Liver (tissue), 9 donors: ENCODE results near the gene GPR148. TPM values are rescaled to one million over a fixed set of nuclear protein-coding genes. Genes with fewer than 3 reads are reported as not detected.

ENCODE experiments used
- DNase-seq: peaks from one replicate; pipeline ENCODE4 v3.0.0-alpha.2; 2017; ENCODE audit warnings: low spot score
- H3K27ac ChIP-seq, 2 donors: one replicate each; pipeline ENCODE4 v1.7.0; 2013; ENCODE audit warnings: inconsistent platforms in 2 of 2, low read length in 2 of 2, control low read depth in 1 of 2, low read depth in 1 of 2, mild to moderate bottlenecking in 1 of 2
- H3K27me3 ChIP-seq, 4 donors: one replicate each; pipeline versions ENCODE4 v1.6.1 to v1.7.0; 2013; ENCODE audit warnings: low read length in 3 of 4, inconsistent platforms in 1 of 4, mild to moderate bottlenecking in 1 of 4, moderate library complexity in 1 of 4; ENCODE audit not compliant: control insufficient read depth in 4 of 4, insufficient read depth in 4 of 4
- H3K36me3 ChIP-seq, 4 donors: one replicate each; pipeline versions ENCODE4 v1.6.1 to v1.7.0; 2013; ENCODE audit warnings: low read length in 3 of 4, mild to moderate bottlenecking in 3 of 4, low read depth in 1 of 4, moderate library complexity in 1 of 4; ENCODE audit not compliant: control insufficient read depth in 4 of 4, insufficient read depth in 3 of 4
- H3K4me1 ChIP-seq, 4 donors: one replicate each; pipeline versions ENCODE4 v1.6.1 to v1.7.0; 2013; ENCODE audit warnings: low read length in 3 of 4, mild to moderate bottlenecking in 3 of 4, moderate library complexity in 1 of 4; ENCODE audit not compliant: control insufficient read depth in 4 of 4, insufficient read depth in 4 of 4
- H3K4me3 ChIP-seq, 3 donors: one replicate each; pipeline versions ENCODE4 v1.6.1 to v1.7.0; 2013; ENCODE audit warnings: low read length in 3 of 3, control low read depth in 1 of 3, low read depth in 1 of 3, mild to moderate bottlenecking in 1 of 3
- H3K9ac ChIP-seq, 2 donors: one replicate each; pipeline ENCODE4 v1.7.0; 2013; ENCODE audit warnings: low read length in 2 of 2, mild to moderate bottlenecking in 2 of 2, moderate library complexity in 2 of 2, control low read depth in 1 of 2, low read depth in 1 of 2
- H3K9me3 ChIP-seq, 4 donors: one replicate each; pipeline versions ENCODE4 v1.6.1 to v1.7.0; 2013; ENCODE audit warnings: low read length in 3 of 4; ENCODE audit not compliant: control insufficient read depth in 4 of 4
- ATF3 ChIP-seq: IDR thresholded peaks from 2 replicates; pipeline ENCODE4 v1.6.1; 2016; ENCODE audit warnings: antibody characterized with exemption
- CTCF ChIP-seq: fragments of 150-350 bp; IDR thresholded peaks from 2 replicates; pipeline ENCODE4 v1.5.1; 2017; ENCODE audit warnings: improper control_type of control experiment, low read depth, low read length; ENCODE audit not compliant: missing input control
- FOXA1 ChIP-seq: IDR thresholded peaks from 2 replicates; pipeline ENCODE4 v1.6.1; 2016; ENCODE audit warnings: antibody characterized with exemption
- FOXA2 ChIP-seq: IDR thresholded peaks from 2 replicates; pipeline ENCODE4 v1.6.1; 2016; ENCODE audit warnings: antibody characterized with exemption
- GABPA ChIP-seq, 2 donors: IDR thresholded peaks in 1 of 2; conservative IDR thresholded peaks in 1 of 2; 2 replicates each; pipeline ENCODE4 v1.6.1; 2016; ENCODE audit warnings: antibody characterized with exemption in 2 of 2, mild to moderate bottlenecking in 1 of 2, moderate library complexity in 1 of 2
- HNF4A ChIP-seq, 2 donors: conservative IDR thresholded peaks; 2 replicates each; pipeline ENCODE4 v1.6.1; 2016; ENCODE audit warnings: antibody characterized with exemption in 2 of 2, mild to moderate bottlenecking in 2 of 2
- HNF4G ChIP-seq: IDR thresholded peaks from 2 replicates; pipeline ENCODE4 v1.6.1; 2016; ENCODE audit warnings: antibody characterized with exemption
- JUND ChIP-seq, 2 donors: IDR thresholded peaks; 2 replicates each; pipeline ENCODE4 v1.6.1; 2016; ENCODE audit warnings: antibody characterized with exemption in 2 of 2
- NR2F2 ChIP-seq: IDR thresholded peaks from 2 replicates; pipeline ENCODE4 v1.6.1; 2016; ENCODE audit warnings: antibody characterized with exemption
- RAD21 ChIP-seq, 2 donors: IDR thresholded peaks; 2 replicates each; pipeline ENCODE4 v1.6.1; 2016; ENCODE audit warnings: antibody characterized with exemption in 2 of 2, mild to moderate bottlenecking in 2 of 2
- REST ChIP-seq: IDR thresholded peaks from 2 replicates; pipeline ENCODE4 v1.6.1; 2016; ENCODE audit warnings: antibody characterized with exemption, mild to moderate bottlenecking
- RXRA ChIP-seq, 2 donors: IDR thresholded peaks; 2 replicates each; pipeline ENCODE4 v1.6.1; 2017 to 2018; ENCODE audit warnings: antibody characterized with exemption in 2 of 2, mild to moderate bottlenecking in 1 of 2
- SP1 ChIP-seq: IDR thresholded peaks from 2 replicates; pipeline ENCODE4 v1.6.1; 2018; ENCODE audit warnings: antibody characterized with exemption, mild to moderate bottlenecking
- TAF1 ChIP-seq: conservative IDR thresholded peaks from 2 replicates; pipeline ENCODE4 v1.6.1; 2016; ENCODE audit warnings: antibody characterized with exemption, mild to moderate bottlenecking
- YY1 ChIP-seq: IDR thresholded peaks from 2 replicates; pipeline ENCODE4 v1.6.1; 2016; ENCODE audit warnings: antibody characterized with exemption, mild to moderate bottlenecking
- WGBS: extraction: QIAGEN DNeasy Blood & Tissue Kit; methylation state at CpG from one replicate; pipeline ENCODE4 v1.1.7; 2013; 5-methylcytosine and 5-hydroxymethylcytosine counted together
- polyA plus RNA-seq, 2 donors: library from polyadenylated mRNA; stranded (reverse) in 1 of 2; unstranded in 1 of 2; fragments of 200-250 nt in 1 of 2; fragments of >200 nt in 1 of 2; fragmentation: Nextera tagmentation in 1 of 2; extraction: Ambion mirVana in 1 of 2; gene quantifications; one replicate each; pipeline versions ENCODE4 v1.2.1 to v1.2.3, GENCODE V29; 2013 to 2015
- total RNA-seq, 2 donors: library from RNA; depleted of rRNA; stranded (reverse); fragments of >200 nt; gene quantifications; one replicate each; pipeline ENCODE4 v1.2.3, GENCODE V29; 2014
- donor health status: healthy.
- donor health status: healthy.
- donor health status: healthy.
- donor health status: healthy.
- donor health status: healthy.

Gene GPR148
- total and polyA plus RNA-seq, 4 donors: not detected

- no peak for DNase-seq
- no peak overlapping the region for H3K27ac ChIP-seq
- H3K36me3 ChIP-seq: no peaks in the 10 kb centered on the region
- TF ChIP-seq NR2F2 (no peak), YY1 (no peak), FOXA1 (no peak), SP1 (no peak), HNF4A (conservative IDR thresholded peaks at IDR 0.05) (no peak), REST (no peak), RAD21 (IDR thresholded peaks at IDR 0.05) (no peak), FOXA2 (no peak), RXRA (IDR thresholded peaks at IDR 0.05) (no peak), CTCF (no peak)
- no peak overlapping the region for H3K4me3 ChIP-seq
- H3K9ac ChIP-seq: no peak overlapping the region
- 76% methylated on average over 12 of the region's 12 CpGs for WGBS
- H3K9me3 ChIP-seq: no peaks in the 10 kb centered on the region
- H3K4me1 ChIP-seq: no peaks in the 10 kb centered on the region
- H3K27me3 ChIP-seq: no peaks in the 10 kb centered on the region
Observed at GRCh38 chr2:130766711-130767407, 38.0 kb downstream of the GPR148 start.

- DNase-seq: no peak
- WGBS: 78% methylated on average over 7 of the region's 7 CpGs
- H3K36me3 ChIP-seq: no peaks in the 10 kb centered on the region
Observed at GRCh38 chr2:130767408-130767775, 38.5 kb downstream of the GPR148 start.

GRCh38 chr2:130768191-130768855 lies 39.5 kb downstream of the GPR148 start:
- 85% methylated on average over 17 of the region's 17 CpGs for WGBS
- H3K9ac ChIP-seq: no peak overlapping the region
- no peak for DNase-seq
- H3K9me3 ChIP-seq: peaks cover 0 to 1% (median 0%) of the 10 kb centered on the region in 4 donors
- H3K27ac ChIP-seq: no peak overlapping the region
- no peak overlapping the region for H3K4me3 ChIP-seq
- TF ChIP-seq SP1: no peak
- TF ChIP-seq JUND (IDR thresholded peaks at IDR 0.05): no peak
- TF ChIP-seq GABPA (IDR thresholded peaks at IDR 0.05 in 1 of 2, conservative IDR thresholded peaks at IDR 0.05 in 1 of 2): no peak
- TF ChIP-seq YY1: no peak
- TF ChIP-seq TAF1: no peak
- no peak for TF ChIP-seq HNF4A (conservative IDR thresholded peaks at IDR 0.05)
- TF ChIP-seq ATF3: no peak
- TF ChIP-seq RAD21 (IDR thresholded peaks at IDR 0.05): no peak
- TF ChIP-seq HNF4G: no peak
- no peak for TF ChIP-seq NR2F2
- no peaks in the 10 kb centered on the region for H3K27me3 ChIP-seq
- no peaks in the 10 kb centered on the region for H3K36me3 ChIP-seq
- H3K4me1 ChIP-seq: no peaks in the 10 kb centered on the region

More at GRCh38 chr2:130767408-130767775, 38.5 kb downstream of the GPR148 start:
- Histone ChIP-seq H3K9ac (no peak overlapping the region), H3K27me3 (no peaks in the 10 kb centered on the region), H3K4me3 (no peak overlapping the region), H3K4me1 (no peaks in the 10 kb centered on the region), H3K9me3 (no peaks in the 10 kb centered on the region), H3K27ac (no peak overlapping the region)
- TF ChIP-seq HNF4A (conservative IDR thresholded peaks at IDR 0.05) (no peak), YY1 (no peak), TAF1 (no peak), GABPA (IDR thresholded peaks at IDR 0.05 in 1 of 2, conservative IDR thresholded peaks at IDR 0.05 in 1 of 2) (no peak), NR2F2 (no peak)
